Fibroblast of skin of abdomen (primary cell): ENCODE data around the gene U2SURP.
"Not testable (repeated sequence)": the region's sequence is repeated elsewhere in the genome, so short reads cannot be mapped to it uniquely, and the experiment has no call there.

Source experiments
- DNase-seq: peaks from one replicate; pipeline ENCODE4 v3.0.0-alpha.2; 2013

U2SURP gene

DNA sequence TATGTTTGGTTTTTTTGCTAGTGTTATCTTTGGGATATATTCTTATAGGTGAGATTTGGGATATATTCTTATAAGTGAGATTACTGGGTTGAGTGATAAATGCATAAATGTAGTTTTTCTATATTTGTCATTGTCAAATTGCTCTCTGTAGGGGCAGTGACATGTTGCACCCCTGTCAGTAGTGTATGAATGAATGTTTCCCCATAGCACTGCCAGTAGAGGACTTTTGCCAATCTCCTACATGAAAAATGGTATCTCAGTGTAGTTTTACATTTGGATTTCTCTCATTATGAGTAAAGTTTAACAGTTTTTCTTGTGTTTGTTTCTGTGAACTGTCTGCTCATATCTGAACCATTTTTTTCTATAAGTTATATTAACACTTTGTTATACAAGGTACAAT lies 13.6 kb downstream of the U2SURP start:
- DNase-seq = no peak

DNA sequence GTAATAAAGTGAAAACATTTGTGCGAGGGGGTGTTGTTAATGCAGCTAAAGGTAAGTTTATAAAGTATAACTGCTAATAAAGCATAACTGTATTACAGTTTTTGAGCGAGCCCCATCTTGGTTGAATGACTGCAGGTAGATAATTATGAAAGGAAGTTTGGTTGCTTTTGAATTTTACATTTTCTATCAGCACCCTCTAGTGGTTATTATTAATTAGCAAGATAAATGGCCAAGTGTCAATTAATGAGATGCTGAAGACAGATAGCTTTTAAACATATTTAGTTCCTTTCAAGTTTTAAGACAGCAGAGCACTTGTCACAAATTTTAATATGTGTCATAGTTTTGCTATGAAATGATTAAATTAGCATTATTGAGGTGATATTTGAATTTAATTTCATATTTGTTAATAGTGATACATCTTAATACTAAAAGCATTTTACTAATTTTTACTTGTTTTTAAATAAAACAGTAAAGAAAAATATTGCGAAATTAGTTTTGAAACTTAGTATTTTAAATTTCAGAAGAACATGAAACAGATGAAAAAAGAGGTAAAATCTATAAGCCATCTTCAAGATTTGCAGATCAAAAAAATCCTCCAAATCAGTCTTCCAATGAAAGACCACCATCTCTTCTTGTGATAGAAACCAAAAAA lies 15.1 kb downstream of the U2SURP start:
- DNase-seq = no peak

DNA sequence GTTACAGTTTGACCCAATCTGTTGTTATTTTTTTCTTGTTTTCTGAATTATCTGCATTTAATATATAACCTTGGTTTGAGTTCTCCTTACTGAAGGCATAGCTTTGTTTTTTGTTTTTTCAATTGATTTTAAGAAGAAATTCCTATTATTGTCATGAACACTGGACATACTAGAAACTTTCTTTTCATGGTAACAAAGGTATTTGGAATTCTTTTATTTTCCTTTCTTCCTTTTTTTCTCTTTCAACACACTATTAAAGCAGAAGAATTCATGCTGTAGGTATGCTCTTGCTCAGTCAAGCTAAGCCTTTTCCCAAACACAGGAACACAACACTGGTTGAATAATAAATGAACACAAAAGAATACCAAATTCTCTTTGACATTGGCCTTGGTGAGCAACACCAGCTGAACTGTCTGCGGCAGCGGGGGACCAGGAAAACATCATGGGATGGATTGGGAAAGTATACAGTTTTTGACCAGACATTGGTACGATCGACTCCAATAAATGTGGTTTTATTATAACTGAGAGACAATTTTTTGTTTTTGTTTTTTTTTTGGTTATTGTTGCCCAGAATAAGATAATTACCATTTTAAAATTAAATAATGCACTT lies 23.1 kb downstream of the U2SURP start:
- no peak for DNase-seq

DNA sequence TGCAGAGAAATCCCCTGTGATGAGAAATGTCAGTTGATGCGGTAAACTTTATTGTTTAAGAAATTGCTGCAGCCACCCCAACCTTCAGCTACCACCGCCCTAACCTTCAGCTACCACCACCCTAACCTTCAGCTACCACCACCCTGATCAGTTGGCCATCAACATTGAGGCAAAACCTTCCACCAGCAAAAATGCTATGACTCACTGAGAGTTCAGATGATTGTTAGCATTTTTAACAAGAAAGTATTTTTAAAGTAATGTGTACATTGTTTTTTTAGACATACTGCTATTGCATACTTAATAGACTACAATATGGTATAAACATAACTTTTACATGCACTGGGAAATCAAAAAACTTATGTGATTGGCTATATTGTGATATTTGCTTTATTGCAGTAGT lies 30.0 kb downstream of the U2SURP start:
- DNase-seq = peak; percentile 1

DNA sequence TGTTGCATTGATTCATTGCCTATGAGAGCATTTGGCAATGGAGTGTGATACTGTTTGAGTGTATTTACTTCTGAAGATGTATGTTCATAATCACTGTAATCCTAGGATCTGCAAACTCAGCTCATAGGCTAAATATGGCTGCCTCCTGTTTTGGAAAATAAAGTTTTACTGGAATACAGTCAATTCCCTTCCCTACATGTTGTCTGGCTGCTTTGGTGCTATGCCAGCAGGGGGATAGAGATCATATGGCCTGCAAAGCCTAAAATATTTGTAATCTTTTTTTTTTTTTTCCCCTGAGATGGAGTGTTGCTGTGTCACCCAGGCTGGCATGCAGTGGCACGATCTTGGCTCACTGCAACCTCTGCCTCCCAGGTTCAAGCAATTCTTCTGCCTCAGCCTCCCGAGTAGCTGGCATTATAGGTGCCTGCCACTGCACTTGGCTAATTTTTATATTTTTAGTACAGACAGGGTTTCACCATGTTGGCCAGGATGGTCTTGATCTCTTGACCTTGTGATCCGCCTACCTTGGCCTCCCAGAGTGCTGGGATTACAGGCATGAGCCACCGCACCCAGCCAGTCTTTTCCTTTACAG lies 30.5 kb downstream of the U2SURP start:
- DNase-seq = peak; percentile 1

DNA sequence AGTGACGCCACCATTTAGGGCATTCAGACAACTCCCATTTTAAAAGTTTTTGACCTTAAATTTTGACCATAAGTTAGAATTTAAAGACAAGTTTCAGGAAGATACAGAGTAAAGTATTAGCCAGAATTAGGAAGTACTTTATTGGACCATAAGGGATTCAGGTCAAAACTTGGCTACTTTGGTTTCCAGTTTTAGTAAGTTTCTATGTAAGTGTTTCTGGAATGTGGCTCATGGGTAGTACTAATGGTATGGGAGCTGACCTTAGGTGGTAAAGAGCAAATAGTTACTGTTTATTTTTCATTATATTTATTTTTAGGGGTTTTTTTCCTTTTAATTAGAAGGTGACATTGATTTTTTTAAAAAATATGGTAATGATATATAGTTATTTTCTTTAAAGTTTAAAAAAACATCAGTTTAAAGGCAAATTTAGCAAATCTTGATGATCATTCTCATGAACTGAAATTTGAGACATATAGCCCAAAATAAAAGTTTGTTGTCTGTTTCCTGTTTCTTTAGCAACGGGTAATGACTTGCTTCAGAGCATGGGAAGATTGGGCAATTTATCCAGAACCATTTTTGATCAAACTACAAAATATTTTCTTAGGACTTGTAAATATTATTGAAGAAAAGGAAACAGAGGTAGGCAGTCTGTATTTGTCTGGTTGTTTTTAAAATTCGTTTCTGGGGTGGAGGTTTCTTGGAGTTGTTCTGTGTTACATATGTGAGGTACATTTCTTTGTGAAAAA lies 34.3 kb downstream of the U2SURP start:
- DNase-seq = no peak

DNA sequence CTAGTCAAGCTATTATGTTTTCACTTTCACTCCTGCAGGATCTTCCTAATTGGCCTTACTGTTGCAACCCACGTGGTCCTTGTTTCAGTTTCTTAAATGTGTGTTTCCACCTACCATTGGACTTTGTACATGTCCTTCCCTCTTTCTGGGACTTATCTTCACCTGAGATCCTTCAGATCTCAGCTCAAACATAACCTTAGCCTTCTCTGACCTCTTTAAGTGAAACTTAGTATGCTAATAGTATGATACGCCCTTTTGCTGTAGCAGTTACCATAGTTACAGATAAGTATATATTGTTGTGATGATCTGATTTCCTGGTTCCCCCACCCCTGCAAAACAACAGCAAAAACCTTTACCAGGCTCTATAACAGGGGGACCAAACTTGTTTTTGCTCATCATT lies 35.2 kb downstream of the U2SURP start:
- DNase-seq = no peak

DNA sequence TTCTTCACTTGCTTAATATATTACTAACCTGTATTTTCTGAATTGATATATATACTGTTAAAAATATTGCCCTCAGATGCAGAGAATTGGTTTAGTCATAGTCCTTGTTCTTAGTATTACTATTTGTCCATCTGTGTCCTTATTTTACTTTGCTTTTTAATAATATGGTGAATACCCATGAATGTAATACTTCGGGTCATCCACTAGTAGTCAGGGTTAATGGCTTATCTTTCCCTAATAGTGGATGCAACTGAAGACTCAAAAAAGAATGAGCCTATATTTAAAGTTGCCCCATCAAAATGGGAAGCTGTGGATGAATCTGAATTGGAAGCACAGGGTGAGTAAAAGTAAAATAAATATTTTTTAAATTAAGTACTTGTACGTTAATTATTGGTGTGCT lies 36.5 kb downstream of the U2SURP start:
- no peak for DNase-seq

DNA sequence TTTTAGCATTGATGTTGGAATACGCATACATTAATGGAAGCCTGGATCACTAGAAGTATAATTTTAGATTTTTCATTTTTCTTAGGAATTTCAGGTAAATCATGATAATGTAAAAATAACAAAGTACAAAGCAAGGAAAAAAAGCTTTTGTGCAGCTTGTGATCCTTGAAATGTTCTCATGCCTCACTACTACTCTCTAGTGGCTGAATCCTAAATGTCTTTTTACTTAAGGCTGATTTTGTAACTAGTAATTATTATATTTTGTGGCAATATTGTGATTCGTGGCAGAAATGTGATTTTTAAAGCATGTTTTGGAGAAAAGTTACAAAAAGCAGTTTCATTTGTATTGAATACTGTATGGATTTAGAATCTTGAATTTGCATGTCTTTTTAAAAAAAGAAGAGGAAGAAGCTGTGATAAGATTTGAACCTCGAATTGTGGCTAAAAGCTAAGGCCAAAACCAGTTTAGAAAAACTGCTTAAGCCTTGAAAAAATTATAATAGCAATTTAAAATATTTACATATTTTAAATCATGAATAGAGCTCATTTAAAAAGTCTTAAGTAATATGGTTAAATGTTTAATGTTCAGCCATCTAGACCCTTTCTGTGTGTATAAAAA lies 39.0 kb downstream of the U2SURP start:
- peak; percentile 2 for DNase-seq

DNA sequence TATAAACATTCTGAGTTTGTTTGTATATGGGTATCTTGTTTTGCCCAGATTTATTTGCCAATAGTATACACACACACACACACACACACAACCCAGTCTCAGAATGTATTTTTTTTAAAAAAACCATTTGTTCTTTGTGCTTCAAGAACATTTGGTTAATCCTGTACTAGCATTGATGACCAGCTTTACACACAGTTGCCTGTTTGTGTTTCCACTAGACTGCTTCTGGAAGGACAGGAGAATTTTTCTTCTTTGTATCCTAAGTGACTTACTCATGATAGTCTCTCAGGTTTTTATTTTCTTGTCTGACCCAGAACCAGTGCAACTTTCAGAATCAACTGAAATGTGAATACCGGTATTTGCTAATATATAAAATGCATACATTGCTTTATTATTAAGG lies 40.5 kb downstream of the U2SURP start:
- DNase-seq = no peak

DNA sequence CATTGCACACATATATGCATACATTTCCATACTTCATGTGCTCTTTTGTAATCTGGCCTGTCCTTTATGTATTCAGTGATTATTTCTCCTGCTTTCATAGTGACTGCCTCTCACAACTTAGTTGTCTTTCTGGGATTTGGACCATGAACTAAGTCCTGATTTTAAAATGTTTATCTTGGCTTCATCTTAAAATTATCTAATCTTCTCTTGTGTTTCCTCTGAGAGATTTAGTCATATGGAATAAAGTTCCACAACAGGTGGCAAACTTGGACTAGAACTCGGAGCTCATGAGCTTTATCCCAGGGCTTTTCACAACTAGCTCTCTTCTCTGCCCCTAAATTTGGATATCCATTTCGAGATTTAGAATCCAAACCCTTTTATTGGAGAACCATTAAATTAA lies 44.3 kb downstream of the U2SURP start:
- no peak for DNase-seq

DNA sequence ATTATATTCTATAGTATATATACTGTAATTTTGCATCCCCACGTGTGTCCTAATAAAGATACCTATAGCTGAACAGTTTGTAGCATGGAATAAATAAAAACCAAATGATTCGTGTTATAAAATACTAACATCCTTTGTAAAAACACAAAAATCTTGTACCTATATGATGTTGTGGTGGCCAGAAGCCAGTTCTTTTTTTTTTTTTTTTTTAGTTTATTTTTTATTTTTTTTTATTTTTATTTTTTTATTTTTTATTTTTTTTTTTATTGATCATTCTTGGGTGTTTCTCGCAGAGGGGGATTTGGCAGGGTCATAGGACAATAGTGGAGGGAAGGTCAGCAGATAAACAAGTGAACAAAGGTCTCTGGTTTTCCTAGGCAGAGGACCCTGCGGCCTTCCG lies 44.7 kb downstream of the U2SURP start:
- not testable (repeated sequence) for DNase-seq

DNA sequence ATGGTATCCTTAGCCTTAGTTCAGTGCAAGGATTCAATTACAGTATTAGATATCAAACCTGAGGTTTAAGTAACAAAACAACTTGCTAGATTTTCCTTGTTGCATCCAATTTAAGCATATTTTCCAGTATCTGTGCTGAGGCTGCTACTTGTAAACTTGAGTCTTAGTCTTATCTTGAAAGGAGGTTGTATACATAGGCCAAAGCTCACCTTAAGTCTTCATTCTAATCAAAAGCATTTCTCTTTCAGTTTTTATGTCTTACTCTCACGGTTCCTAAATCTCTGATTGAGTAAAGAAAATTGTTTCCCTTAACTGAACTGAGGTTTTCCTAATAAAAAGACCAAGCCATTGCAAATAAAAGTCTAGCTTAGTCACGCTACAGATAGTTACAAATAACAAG lies 52.6 kb downstream of the U2SURP start:
- DNase-seq = no peak

DNA sequence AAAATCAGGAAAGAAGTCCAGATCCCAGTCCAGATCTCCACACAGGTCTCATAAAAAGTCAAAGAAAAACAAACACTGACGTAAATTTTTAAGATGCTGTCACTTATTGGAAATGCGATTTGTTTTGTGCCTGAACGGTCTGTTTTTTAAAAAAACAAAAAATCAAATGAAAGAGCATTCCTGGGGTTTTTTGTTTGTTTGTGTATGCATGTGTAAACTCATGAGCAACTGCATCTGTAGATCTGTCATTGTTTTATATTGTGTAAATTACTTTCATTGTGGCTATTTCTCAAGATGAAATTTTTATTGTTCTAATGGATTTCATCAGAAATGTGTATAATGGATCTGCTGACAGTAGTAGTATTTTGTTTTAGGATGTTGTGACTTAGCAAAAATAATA lies 55.0 kb downstream of the U2SURP start:
- DNase-seq = no peak

DNA sequence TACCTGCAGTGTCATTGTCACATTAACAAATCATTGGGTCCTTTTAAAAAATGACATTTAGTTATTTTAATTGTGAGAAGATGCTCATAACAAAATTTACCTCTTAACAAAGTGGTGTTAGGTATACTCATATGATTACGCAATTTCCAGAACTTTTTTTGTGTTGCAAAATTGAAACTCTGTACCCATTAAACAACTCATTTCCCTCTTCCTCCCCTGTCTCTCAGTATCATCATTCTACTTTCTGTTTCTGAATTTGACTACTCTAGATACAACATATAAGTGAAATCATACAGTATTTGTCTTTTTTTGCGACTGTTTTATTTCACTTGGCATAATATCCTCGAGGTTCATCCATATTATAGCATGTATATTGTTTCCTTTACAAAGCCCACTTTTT lies 59.5 kb downstream of the U2SURP start:
- DNase-seq = no peak

DNA sequence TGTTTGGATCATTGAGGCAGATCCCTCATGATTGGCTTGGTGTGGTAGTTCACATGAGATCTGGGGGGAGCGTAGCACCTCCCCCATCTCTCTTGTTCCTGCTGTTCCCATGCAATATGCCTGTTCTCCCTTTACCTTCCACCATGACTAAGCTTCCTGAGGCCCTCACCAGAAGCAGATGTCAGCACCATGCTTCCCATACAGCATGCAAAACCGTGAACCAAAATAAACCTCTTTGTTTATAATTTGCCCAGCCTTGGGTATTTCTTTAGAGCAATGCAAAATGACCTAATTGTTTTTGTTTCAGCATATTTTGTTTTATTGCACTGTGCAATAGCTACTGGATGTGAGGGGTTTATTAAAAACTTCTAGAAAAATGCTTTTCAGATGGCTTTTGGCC lies 61.6 kb downstream of the U2SURP start:
- no peak for DNase-seq

DNA sequence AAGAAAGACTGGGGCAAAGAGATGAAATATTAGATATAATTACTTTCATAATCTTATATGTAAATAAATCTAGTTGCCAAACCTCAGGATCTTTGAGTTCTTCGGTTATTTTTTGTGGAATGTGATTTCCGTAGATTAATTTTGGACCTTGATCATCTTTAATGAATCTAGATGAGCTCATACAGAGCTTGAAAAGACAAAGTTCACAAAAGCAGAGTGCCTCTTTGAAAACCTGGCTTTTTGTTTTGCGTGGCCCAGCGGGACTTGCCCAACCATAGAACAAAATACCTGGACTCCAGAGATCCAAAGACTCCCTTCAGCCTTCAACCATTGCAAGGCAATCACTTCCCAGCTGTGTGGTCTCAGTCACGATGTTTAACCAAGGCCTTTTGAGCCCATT lies 63.4 kb downstream of the U2SURP start:
- no peak for DNase-seq

DNA sequence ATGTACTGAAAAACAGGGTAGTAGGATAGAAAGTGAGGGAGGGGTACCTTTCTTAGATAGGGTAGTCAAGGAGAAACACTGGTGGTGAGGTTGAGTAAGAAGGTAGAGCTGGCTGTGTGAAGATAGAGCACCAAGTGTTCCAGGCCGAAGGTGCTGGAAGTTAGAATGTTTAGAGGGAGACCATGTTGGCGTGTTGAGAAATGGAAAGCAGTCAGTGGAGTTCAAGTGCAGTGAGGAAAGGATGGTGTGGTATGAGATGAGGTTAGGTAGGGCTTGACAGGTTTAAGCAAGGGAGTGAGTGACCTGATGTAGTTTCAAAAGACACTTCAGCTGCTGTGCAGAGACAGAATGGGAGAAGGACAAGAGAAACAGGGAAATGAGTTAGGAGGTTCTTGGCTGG lies 64.0 kb downstream of the U2SURP start:
- DNase-seq = no peak

DNA sequence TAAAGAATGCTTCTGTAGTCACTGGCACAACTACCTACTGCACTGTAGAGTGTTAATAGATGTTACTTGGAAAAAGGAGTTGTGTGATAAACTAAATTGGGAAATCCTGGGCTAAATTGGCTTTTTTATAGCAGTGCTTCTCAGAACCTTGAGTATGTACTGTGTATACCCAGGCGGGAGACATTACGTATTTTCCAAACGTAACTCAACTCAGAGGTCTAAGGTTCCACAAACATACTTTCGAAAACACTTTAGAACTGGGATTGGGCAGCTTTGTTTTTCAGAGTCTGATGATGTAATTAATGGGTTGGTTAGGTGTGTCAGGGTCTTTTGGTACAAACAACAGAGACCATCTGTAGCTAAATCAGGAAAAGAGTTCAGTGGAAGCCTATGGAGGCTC lies 64.7 kb downstream of the U2SURP start:
- DNase-seq = no peak

DNA sequence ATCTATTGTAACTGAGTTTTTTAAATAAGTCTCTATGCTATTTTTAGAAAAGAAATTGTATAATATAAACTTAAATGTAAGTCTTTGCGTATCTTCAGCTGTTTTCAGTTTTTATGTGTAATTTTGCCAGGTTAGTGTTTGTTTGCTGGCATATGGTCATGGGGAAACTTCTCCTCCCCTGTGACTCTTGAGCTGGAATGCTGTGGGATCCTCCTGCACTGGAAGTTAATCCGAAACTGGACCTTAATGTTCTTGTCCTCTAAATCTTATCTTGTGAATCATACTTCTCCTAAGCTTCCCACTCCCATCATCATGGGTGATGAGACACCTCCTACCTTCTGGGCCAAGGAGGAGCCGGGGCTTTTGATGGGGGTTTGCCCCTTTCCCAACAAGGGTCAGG lies 65.8 kb downstream of the U2SURP start:
- DNase-seq = peak; percentile 15

DNA sequence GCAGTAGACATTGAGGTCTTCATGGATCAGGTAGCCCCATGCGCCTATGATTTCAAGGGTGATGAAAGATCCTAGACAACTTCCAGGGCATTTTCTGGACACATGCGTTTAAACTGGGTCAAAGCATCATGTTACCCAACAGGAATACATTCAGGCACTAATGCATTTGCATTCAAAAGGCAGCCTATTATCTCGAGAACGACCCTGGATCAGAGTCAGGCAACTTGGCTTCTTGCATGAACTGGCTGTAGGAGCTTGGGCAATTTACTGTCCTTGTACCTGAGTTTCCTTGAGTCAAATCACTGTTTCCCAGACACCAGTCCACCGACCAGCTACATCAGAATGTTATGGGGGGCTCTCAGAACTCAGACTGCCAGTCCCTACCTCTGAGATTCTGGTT lies 66.7 kb downstream of the U2SURP start:
- no peak for DNase-seq

DNA sequence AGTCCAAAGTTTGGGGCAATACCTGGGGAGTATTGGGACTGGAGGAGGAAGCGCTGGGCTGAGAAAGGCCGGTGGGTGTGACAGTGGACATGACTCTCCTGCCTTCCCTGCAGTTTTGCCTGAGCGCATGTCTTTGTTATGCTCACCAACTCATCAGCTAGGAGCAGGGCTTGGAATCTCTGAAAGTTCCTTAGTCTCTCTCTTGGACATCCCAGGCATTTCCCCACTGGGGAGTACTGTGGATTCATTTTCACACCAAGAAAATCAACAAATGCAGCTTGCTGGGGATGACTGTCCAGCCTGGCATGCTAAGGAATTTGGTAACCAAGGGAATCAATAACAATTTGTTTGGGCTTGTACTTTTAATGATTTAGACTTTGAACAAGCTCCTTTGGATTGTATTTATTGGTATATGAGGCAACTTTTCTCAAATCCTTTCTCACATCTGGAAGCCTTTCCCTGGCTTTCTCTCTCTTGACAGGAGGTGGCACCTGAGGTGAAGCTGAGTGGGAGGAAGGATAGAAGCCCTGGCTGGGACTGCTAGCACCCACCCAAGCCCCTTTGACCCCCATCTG lies 69.7 kb downstream of the U2SURP start:
- peak; percentile 73 for DNase-seq

DNA sequence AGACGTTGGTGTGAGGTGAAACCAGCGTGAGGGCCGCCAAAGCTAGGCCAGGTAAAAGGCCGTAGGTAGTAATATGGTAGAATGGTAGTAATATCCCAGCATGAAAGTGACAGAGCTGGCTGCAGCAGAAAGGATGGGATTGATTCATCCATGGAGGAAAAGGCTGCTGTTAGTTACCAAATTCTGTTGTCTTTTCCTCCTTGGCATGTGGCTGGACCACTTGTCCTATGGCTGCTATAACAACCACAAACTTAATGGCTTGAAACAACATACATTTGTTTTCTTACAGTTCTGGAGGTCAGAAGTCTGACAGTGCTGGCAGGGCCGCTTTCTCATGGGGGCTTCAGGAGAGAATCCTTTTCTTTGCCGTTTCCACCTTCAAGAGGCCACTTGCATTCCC lies 70.4 kb downstream of the U2SURP start:
- DNase-seq = no peak
